ENCODE measurements around the gene RNASE11. TPM values are rescaled to one million over a fixed set of nuclear protein-coding genes. Genes with fewer than 3 reads are reported as not detected.

Gene RNASE11
- polyA plus RNA-seq, 3 donors = not detected

DNA sequence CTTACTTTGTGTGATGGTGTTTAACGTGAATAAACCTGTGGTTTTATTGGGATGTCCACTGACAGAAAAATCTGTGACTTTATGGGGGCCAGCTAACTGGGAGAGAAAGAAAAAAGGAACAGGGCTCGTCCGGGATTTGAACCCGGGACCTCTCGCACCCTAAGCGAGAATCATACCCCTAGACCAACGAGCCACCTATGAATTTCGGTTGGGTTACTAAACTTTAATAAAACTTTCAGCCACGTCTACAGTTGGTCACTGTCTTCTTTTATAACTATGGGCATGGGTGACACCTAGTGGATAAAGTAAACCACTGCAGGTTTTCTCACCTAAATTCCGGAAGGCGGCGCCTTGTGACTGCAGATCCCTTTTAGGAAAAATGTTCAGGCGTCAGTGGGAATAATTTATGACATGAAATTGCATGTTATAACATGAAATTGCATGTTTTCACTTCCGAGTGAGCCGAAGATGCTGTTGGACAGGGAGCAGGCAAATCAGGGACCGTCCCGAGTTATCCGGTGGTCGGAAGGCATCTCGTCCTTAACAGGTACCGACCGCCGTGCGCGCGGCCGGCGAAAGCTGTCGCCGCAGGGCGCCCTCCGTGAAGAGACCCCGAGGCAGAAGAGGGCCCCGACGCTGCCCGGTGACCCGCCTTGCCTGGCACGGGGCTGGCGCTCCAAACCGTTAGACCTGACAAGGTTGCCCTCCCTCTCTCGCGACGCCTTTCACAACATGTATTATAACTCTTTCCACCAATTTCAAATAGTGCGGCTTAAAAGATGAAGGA, 21.6 kb upstream of the RNASE11 start:
- H3K4me3 Mint-ChIP-seq = no peak overlapping the region
- H3K27ac Mint-ChIP-seq = no peak overlapping the region
- no peaks in the 10 kb centered on the region for H3K27me3 Mint-ChIP-seq (ENCODE audit: low read depth in 3 of 3)
- Histone ChIP-seq H4K20me1 (ENCODE audit: insufficient read depth, low read length) (no peaks in the 10 kb centered on the region), H3K79me2 (ENCODE audit: insufficient read depth, low read length) (no peaks in the 10 kb centered on the region), H3K4me2 (replicated peaks; ENCODE audit: extremely low read depth, low read length, poor library complexity, severe bottlenecking) (peak overlapping the region; percentile 98), H3K27ac (ENCODE audit: low read depth in 1 of 2, low read length in 2 of 2) (no peak overlapping the region), H3K4me1 (ENCODE audit: control insufficient read depth in 1 of 2, insufficient read depth in 2 of 2, low read length in 2 of 2) (peaks cover 40% of the 10 kb centered on the region in 2 donors), H3K27me3 (ENCODE audit: control insufficient read depth in 2 of 2, insufficient read depth in 2 of 2, low read length in 2 of 2) (no peaks in the 10 kb centered on the region), H3K36me3 (replicated peaks in 1 of 2; ENCODE audit: control insufficient read depth in 1 of 2, insufficient read depth in 2 of 2, low read length in 2 of 2) (no peaks in the 10 kb centered on the region), H3K9ac (ENCODE audit: insufficient read depth, low read length, poor library complexity, severe bottlenecking) (peak overlapping the region; percentile 39), H3K4me3 (replicated peaks in 1 of 3; ENCODE audit: low read depth in 2 of 3, low read length in 3 of 3) (peak overlapping the region; percentile 61 to 91 (median 65)), H2AFZ (ENCODE audit: insufficient read depth, low read depth, low read length, poor library complexity, severe bottlenecking) (peak overlapping the region; percentile 84), H3K9me3 (replicated peaks in 1 of 2; ENCODE audit: control insufficient read depth in 1 of 2, insufficient read depth in 1 of 2, low read length in 2 of 2) (no peaks in the 10 kb centered on the region)
- no peaks in the 10 kb centered on the region for H3K9me3 Mint-ChIP-seq
- under 1% methylated on average over 25 of the region's 44 CpGs for WGBS (ENCODE audit: insufficient coverage)
- DNase-seq = peak; percentile 62 to 85 (median 76)
- intact Hi-C loops (cut with micrococcal nuclease) = loop anchor here (2.0 to 10.0 kb wide), 4 partner anchors 175 to 283 kb away; partner anchors contain the start of genes PARP2 (in 1 of the 2) and RNASE6 (in 1 of the 2)
- TF ChIP-seq, protein P1, sequence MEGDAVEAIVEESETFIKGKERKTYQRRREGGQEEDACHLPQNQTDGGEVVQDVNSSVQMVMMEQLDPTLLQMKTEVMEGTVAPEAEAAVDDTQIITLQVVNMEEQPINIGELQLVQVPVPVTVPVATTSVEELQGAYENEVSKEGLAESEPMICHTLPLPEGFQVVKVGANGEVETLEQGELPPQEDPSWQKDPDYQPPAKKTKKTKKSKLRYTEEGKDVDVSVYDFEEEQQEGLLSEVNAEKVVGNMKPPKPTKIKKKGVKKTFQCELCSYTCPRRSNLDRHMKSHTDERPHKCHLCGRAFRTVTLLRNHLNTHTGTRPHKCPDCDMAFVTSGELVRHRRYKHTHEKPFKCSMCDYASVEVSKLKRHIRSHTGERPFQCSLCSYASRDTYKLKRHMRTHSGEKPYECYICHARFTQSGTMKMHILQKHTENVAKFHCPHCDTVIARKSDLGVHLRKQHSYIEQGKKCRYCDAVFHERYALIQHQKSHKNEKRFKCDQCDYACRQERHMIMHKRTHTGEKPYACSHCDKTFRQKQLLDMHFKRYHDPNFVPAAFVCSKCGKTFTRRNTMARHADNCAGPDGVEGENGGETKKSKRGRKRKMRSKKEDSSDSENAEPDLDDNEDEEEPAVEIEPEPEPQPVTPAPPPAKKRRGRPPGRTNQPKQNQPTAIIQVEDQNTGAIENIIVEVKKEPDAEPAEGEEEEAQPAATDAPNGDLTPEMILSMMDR (IDR thresholded peaks at IDR 0.05) = peak; percentile 94
- peaks cover under 1% of the 10 kb centered on the region for H3K4me1 Mint-ChIP-seq
- no peaks in the 10 kb centered on the region for H3K36me3 Mint-ChIP-seq

DNA sequence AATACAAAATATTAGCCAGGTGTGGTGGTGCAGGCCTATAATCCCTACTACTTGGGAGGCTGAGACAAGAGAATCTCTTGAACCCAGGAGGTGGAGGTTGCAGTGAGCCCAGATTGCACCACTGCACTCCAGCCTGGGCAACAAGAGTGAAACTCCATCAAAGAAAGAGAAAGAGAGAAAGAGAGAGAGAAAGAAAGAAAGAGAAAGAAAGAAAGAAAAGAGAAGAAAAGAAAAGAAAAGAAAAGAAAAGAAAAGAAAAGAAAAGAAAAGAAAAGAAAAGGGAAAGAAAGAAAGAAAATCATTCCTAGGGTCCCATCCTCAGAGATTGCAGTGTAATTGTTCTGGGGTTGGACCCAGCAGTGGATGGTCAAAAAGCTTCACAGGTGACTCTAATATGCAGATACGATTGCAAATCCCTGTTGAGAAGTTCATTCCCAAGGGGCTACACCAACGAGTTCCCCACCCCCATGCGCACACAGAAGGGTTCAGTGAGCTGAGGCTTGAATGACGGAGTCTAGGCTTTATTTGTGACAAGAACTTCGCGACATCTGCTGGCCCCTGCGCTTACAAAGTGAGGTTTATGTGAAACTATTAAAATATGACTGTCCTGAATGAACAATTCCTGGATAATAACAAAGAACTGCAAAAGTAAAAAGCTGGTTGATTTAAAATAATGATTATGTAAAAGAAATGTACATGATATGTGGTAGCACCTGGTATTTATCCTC, 20.7 kb upstream of the RNASE11 start:
- Histone ChIP-seq H3K27ac (ENCODE audit: low read depth in 1 of 2, low read length in 2 of 2) (no peak overlapping the region), H3K9ac (ENCODE audit: insufficient read depth, low read length, poor library complexity, severe bottlenecking) (no peak overlapping the region), H3K9me3 (replicated peaks in 1 of 2; ENCODE audit: control insufficient read depth in 1 of 2, insufficient read depth in 1 of 2, low read length in 2 of 2) (no peaks in the 10 kb centered on the region), H3K4me3 (replicated peaks in 1 of 3; ENCODE audit: low read depth in 2 of 3, low read length in 3 of 3) (no peak overlapping the region), H4K20me1 (ENCODE audit: insufficient read depth, low read length) (no peaks in the 10 kb centered on the region), H3K27me3 (ENCODE audit: control insufficient read depth in 2 of 2, insufficient read depth in 2 of 2, low read length in 2 of 2) (no peaks in the 10 kb centered on the region), H3K36me3 (replicated peaks in 1 of 2; ENCODE audit: control insufficient read depth in 1 of 2, insufficient read depth in 2 of 2, low read length in 2 of 2) (no peaks in the 10 kb centered on the region), H2AFZ (ENCODE audit: insufficient read depth, low read depth, low read length, poor library complexity, severe bottlenecking) (no peak overlapping the region), H3K4me2 (replicated peaks; ENCODE audit: extremely low read depth, low read length, poor library complexity, severe bottlenecking) (no peak overlapping the region), H3K4me1 (ENCODE audit: control insufficient read depth in 1 of 2, insufficient read depth in 2 of 2, low read length in 2 of 2) (peaks cover 31 to 32% of the 10 kb centered on the region in 2 donors), H3K79me2 (ENCODE audit: insufficient read depth, low read length) (no peaks in the 10 kb centered on the region)
- H3K27ac Mint-ChIP-seq = no peak overlapping the region
- H3K36me3 Mint-ChIP-seq = no peaks in the 10 kb centered on the region
- TF ChIP-seq, protein P1 (IDR thresholded peaks at IDR 0.05) = no peak
- H3K4me1 Mint-ChIP-seq = peaks cover 4% of the 10 kb centered on the region
- intact Hi-C loops (cut with micrococcal nuclease) = loop anchor here in 1 of 2 donors (2.0 kb wide), 1 partner anchor 282 kb away; no protein-coding TSS in a partner anchor
- DNase-seq = no peak
- H3K9me3 Mint-ChIP-seq = no peaks in the 10 kb centered on the region
- 50% methylated on average over 1 of the region's 7 CpGs for WGBS (ENCODE audit: insufficient coverage)
- no peak overlapping the region for H3K4me3 Mint-ChIP-seq
- H3K27me3 Mint-ChIP-seq (ENCODE audit: low read depth in 3 of 3) = no peaks in the 10 kb centered on the region

Data from CD14-positive monocyte (primary cell).